ENCODE results near the gene KCNK16.

Gene KCNK16

GRCh38 chr6:39342692-39343395 lies 20.3 kb upstream of the KCNK16 start:
- no peak for DNase-seq (ENCODE audit: insufficient read length, low spot score)
- no peak for FAIRE-seq
- TF ChIP-seq, protein P1, sequence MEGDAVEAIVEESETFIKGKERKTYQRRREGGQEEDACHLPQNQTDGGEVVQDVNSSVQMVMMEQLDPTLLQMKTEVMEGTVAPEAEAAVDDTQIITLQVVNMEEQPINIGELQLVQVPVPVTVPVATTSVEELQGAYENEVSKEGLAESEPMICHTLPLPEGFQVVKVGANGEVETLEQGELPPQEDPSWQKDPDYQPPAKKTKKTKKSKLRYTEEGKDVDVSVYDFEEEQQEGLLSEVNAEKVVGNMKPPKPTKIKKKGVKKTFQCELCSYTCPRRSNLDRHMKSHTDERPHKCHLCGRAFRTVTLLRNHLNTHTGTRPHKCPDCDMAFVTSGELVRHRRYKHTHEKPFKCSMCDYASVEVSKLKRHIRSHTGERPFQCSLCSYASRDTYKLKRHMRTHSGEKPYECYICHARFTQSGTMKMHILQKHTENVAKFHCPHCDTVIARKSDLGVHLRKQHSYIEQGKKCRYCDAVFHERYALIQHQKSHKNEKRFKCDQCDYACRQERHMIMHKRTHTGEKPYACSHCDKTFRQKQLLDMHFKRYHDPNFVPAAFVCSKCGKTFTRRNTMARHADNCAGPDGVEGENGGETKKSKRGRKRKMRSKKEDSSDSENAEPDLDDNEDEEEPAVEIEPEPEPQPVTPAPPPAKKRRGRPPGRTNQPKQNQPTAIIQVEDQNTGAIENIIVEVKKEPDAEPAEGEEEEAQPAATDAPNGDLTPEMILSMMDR (IDR thresholded peaks at IDR 0.05; ENCODE audit: insufficient read depth, missing control alignments): no peak

- FAIRE-seq (no peak), DNase-seq (ENCODE audit: insufficient read length, low spot score) (no peak)
- TF ChIP-seq, protein P1 (IDR thresholded peaks at IDR 0.05; ENCODE audit: insufficient read depth, missing control alignments): no peak
Measured at GRCh38 chr6:39341937-39342336, 19.4 kb upstream of the KCNK16 start.

DNA sequence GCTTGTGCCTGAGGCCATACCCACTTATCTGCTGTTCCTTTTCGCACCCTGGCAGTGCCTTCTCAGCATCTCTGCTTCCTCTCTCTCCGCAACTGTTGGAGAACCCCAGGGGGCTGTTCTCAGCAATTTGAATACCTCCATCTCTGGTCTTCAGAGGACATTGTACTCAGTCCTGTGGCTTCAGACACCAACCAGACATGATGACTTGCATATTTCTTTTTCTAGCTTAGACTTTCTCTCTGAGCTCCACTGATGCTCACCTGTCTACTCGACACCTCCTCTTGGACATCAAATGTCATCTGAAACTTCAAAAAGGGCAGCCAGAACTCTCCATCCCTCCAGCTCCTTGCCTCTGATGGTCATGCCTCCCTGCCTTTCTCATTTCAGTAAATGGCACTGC lies 18.9 kb upstream of the KCNK16 start:
- FAIRE-seq: no peak
- TF ChIP-seq, protein P1 (IDR thresholded peaks at IDR 0.05; ENCODE audit: insufficient read depth, missing control alignments): no peak
- no peak for DNase-seq (ENCODE audit: insufficient read length, low spot score)

GRCh38 chr6:39339868-39340550 lies 17.5 kb upstream of the KCNK16 start:
- TF ChIP-seq, protein P1 (IDR thresholded peaks at IDR 0.05; ENCODE audit: insufficient read depth, missing control alignments): no peak
- FAIRE-seq (no peak), DNase-seq (ENCODE audit: insufficient read length, low spot score) (no peak)

DNA sequence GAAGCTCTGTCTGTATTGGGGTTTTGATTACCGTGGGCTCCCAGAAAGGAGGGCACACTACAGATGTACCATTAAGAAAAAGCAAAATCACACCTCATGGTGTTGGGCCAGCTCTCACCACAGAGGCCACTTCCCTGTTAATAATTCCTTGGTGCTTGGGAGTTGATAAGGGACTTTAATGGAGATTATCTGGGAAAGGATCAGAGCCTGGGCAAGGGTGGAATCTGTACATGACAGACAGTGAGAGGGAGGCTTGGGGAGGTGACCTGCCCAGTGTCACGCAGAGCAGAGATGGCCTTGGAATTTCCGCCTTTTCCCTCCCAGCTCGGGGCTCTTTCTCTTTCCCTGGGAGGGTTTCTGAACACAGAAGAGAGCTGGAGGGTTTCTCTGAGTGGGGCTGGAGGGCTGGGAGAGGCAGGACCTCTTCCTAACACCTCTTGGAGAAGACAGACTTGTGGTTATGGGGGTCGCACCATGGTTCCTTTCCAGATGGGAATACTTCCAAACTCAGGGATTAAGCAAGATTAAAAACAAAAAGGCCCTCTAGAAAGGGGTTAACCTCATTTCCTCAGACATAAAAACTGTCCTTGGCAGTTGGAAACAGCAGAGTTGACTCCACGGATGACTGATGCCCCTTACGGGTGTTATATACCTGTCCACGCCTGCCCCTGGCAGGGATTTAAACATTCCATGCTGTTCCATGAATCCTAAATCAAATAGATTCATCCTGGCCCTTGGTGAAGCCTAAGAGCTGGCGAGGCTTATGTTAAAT lies 16.8 kb upstream of the KCNK16 start:
- TF ChIP-seq, protein P1 (IDR thresholded peaks at IDR 0.05; ENCODE audit: insufficient read depth, missing control alignments): no peak

DNA sequence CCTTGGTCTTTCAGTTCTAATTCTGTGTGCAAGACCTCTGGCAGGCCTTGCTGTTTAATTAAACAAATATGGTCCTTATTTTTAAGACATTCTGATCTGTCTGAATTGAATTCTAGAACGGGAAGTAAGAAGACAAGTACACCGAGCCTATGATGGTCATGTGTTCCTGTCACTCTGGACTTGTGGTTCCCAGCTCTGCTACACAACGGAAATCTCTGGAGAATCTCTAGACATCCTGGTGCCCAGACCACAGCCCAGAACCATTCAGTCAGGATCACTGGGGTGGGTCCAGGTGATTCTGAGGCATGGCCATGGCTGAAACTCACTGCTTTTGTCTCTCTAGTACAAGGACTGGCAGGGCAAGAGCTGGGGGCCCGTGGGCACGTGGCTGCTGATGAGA lies 15.9 kb upstream of the KCNK16 start:
- no peak for FAIRE-seq
- DNase-seq (ENCODE audit: insufficient read length, low spot score): no peak
- TF ChIP-seq, protein P1 (IDR thresholded peaks at IDR 0.05; ENCODE audit: insufficient read depth, missing control alignments): no peak

More for the DNA sequence above, 16.8 kb upstream of the KCNK16 start:
- no peak for DNase-seq (ENCODE audit: insufficient read length, low spot score)
- no peak for FAIRE-seq

Data from D721Med (cell line).